Smooth muscle cell of the pulmonary artery (primary cell): Measurements from ENCODE around the gene TIGD7. TPM values are rescaled to one million over a fixed set of nuclear protein-coding genes. Genes with fewer than 3 reads are reported as not detected.

ENCODE experiments used
- total RNA-seq: library from RNA; depleted of rRNA; stranded (reverse); fragments of >200 nt; gene quantifications from 2 replicates; pipeline ENCODE4 v1.2.3, GENCODE V29; 2014

The TIGD7 gene
- 6.8 TPM in 2 replicates for total RNA-seq

DNA sequence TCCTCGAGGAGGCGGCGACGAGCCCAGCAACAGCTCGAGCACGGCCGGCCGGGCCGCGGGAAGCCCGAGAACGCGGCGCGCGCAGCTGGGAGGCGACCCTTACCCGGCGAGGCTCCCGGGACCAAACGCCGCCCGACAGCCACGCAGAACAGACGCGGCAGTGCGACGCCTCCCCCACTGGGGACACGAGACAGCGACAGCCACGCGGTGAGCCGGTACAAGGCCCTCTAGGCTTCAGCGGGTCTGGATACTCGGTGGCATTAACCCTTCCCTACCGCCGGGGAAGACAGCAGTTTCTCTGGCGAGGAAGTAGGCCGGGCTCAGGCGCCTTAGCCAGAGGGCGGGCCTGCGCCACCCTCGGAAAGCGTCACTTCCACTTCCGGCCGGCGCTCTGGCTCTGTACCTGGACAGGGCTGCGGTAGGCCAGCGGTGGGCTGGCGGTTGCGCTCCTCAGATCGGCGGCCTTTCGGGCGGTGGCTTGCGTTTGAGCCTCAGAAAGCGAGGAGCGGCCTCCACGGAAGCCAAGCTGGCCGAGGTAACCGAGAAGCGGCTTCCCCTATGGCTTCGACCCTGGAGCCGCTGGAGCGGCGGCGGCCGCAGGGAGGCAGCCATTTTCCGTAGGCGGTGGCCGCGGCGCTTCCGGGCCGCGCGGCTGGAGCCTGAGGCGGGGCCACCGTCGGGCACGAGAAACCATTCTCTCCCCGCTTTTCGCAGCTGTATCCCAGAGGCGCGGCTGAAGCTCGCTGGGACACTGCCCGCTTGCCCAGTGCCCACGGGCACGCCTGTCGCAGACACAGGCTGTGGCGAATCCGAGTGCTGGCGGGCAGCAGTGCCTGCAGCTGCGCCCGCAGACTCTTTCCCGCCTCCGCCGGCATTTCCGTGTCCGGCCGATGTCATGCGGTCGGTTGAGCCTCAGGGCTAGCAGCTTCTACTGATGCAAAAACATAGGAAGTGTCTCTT is at the start of gene TIGD7, which contains the start of gene ZNF75A:
TSS of gene TIGD7 (minus strand) at position 322 of the 960 bp plus-strand sequence. CDS start 4,816 bp downstream, outside the sequence.
TSS of gene ZNF75A (plus strand) at position 389 of the 960 bp plus-strand sequence. CDS start 2,932 bp downstream, outside the sequence.

DNA sequence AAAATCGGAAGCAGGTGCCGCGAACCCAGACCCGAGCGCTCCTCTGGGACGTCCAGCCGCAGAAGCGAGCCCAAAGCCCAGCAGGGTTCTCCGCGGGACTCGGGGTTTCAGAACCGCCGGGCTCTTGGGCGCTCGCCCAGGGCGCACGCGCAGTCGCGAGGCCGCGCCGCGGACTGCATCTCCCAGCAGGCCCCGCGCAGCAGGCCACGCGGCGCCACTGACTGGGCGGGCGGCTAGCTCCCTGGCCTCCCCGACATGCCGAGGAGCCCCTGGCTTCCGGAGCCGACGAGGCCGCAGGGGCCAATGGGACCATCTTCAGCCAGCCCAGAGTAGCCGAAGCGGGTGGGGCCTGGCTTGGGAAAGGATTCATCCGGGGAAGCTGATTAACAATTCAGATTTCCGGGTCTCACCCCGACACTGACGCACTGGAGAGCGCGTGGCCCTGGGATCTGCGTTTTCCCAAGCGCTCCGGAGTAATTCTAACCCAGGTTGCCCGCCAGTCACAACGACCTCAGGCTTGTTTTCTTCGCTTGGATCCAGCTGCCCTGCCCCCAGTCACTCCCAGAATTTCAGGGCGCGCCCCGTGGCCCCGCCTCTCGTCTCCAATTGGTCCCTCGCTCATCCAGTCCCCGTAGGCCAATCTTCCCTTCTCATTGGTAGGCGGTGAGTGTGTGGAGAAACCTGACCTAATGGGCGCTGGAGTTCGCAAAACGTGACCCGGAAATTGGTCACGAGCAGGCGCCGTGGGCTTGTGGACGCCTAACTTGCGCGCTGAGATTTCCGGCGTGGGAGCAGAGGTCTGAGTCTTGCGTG is 22.3 kb downstream of the TIGD7 start, which contains the start of gene ZNF263:
TSS of gene ZNF263 (plus strand) at position 762 of the 813 bp plus-strand sequence. CDS start 328 bp downstream, outside the sequence.

GRCh38 chr16:3256146-3256865 is 48.9 kb downstream of the TIGD7 start, which contains the start of gene MEFV:
Gene MEFV, minus strand, starts transcription at chr16:3256633. Its CDS starts 46 bp downstream, at chr16:3256587.

Other genes with a start within 250 kb of the TIGD7 start
- gene IL32, start 239.8 kb downstream of the TIGD7 start, total RNA-seq: 4.0 and 6.3 TPM in 2 replicates
- gene ZSCAN10, start 206.1 kb downstream of the TIGD7 start, total RNA-seq: not detected in 2 replicates
- gene ZNF205, start 192.8 kb downstream of the TIGD7 start, total RNA-seq: 12.4 and 16.0 TPM in 2 replicates
- 11.6 and 15.3 TPM in 2 replicates for gene ZNF213, start 170.4 kb downstream of the TIGD7 start, total RNA-seq
- 0.07 TPM in 1 of 2 replicates, not detected in the other for gene OR1F1, start 117.2 kb downstream of the TIGD7 start, total RNA-seq
- 5.9 and 6.3 TPM in 2 replicates for gene ZNF200, start 70.3 kb downstream of the TIGD7 start, total RNA-seq
- gene MEFV, start 48.8 kb downstream of the TIGD7 start, total RNA-seq: 0.07 and 0.10 TPM in 2 replicates
- 41.4 and 46.5 TPM in 2 replicates for gene ZNF263, start 21.9 kb downstream of the TIGD7 start, total RNA-seq
- 17.4 and 17.9 TPM in 2 replicates for gene ZNF75A, start 67 bp upstream of the TIGD7 start, total RNA-seq
- gene OR2C1, start 50.5 kb upstream of the TIGD7 start, total RNA-seq: 0.26 TPM in 1 of 2 replicates, not detected in the other
- gene ZSCAN32, start 95.6 kb upstream of the TIGD7 start, total RNA-seq: 10.8 and 10.9 TPM in 2 replicates
- gene ZNF174, start 95.8 kb upstream of the TIGD7 start, total RNA-seq: 6.1 and 6.3 TPM in 2 replicates
- gene ZNF597, start 138.1 kb upstream of the TIGD7 start, total RNA-seq: 1.9 and 2.1 TPM in 2 replicates
- gene NAA60, start 138.2 kb upstream of the TIGD7 start, total RNA-seq: 16.6 and 17.7 TPM in 2 replicates
- not detected in 2 replicates for gene C16orf90, start 190.1 kb upstream of the TIGD7 start, total RNA-seq
- gene CLUAP1, start 195.6 kb upstream of the TIGD7 start, total RNA-seq: 16.4 and 16.9 TPM in 2 replicates